Activated naive CD8-positive, alpha-beta T cell (primary cell): Measurements from ENCODE around the gene CSRNP2.

Experiments used
- H3K27ac Mint-ChIP-seq: one replicate; pipeline ENCODE4 v1.8.0; 2021; ENCODE audit warnings: mixed read lengths
- H3K27me3 Mint-ChIP-seq: one replicate; pipeline ENCODE4 v1.8.0; 2021; ENCODE audit warnings: mixed read lengths
- H3K36me3 Mint-ChIP-seq: one replicate; pipeline ENCODE4 v1.8.0; 2021; ENCODE audit warnings: mixed read lengths
- H3K4me1 Mint-ChIP-seq: one replicate; pipeline ENCODE4 v1.8.0; 2021; ENCODE audit warnings: low read depth, mixed read lengths
- H3K4me3 Mint-ChIP-seq: one replicate; pipeline ENCODE4 v1.8.0; 2021; ENCODE audit warnings: mild to moderate bottlenecking, mixed read lengths
- H3K9me3 Mint-ChIP-seq: one replicate; pipeline ENCODE4 v1.8.0; 2021; ENCODE audit warnings: low read depth, mixed read lengths

The CSRNP2 gene

GRCh38 chr12:51083126-51083833, at the start of gene CSRNP2:
CSRNP2 (minus strand) TSS chr12:51083596; CDS start chr12:51076561, 7,035 bp downstream.
- Mint-ChIP-seq H3K27ac (peak within 1 kb of the TSS; percentile 93), H3K9me3 (no peaks in the 10 kb centered on the region), H3K27me3 (no peaks in the 10 kb centered on the region), H3K4me3 (peak within 1 kb of the TSS; percentile 97), H3K4me1 (peaks cover 42% of the 10 kb centered on the region), H3K36me3 (no peaks in the 10 kb centered on the region)

GRCh38 chr12:51132693-51133092, 49.3 kb upstream of the CSRNP2 start:
- Mint-ChIP-seq H3K27me3 (no peaks in the 10 kb centered on the region), H3K4me3 (no peak overlapping the region), H3K9me3 (no peaks in the 10 kb centered on the region), H3K4me1 (no peaks in the 10 kb centered on the region), H3K36me3 (peaks cover 5% of the 10 kb centered on the region), H3K27ac (no peak overlapping the region)

GRCh38 chr12:51131745-51132521, 48.5 kb upstream of the CSRNP2 start:
- no peaks in the 10 kb centered on the region for H3K9me3 Mint-ChIP-seq
- H3K4me1 Mint-ChIP-seq: peaks cover 4% of the 10 kb centered on the region
- peaks cover 5% of the 10 kb centered on the region for H3K36me3 Mint-ChIP-seq
- no peak overlapping the region for H3K4me3 Mint-ChIP-seq
- H3K27me3 Mint-ChIP-seq: no peaks in the 10 kb centered on the region
- peak overlapping the region; percentile 43 for H3K27ac Mint-ChIP-seq

GRCh38 chr12:51128919-51129318, 45.5 kb upstream of the CSRNP2 start:
- Mint-ChIP-seq H3K27ac (no peak overlapping the region), H3K27me3 (no peaks in the 10 kb centered on the region)

GRCh38 chr12:51127050-51127729, 43.8 kb upstream of the CSRNP2 start:
- peaks cover 5% of the 10 kb centered on the region for H3K4me1 Mint-ChIP-seq
- H3K27ac Mint-ChIP-seq: peak overlapping the region; percentile 8

More at GRCh38 chr12:51128919-51129318, 45.5 kb upstream of the CSRNP2 start:
- H3K9me3 Mint-ChIP-seq: no peaks in the 10 kb centered on the region
- H3K36me3 Mint-ChIP-seq: peaks cover 5% of the 10 kb centered on the region
- H3K4me3 Mint-ChIP-seq: no peak overlapping the region
- peaks cover 5% of the 10 kb centered on the region for H3K4me1 Mint-ChIP-seq

GRCh38 chr12:51126297-51126696, 42.9 kb upstream of the CSRNP2 start:
- Mint-ChIP-seq H3K4me3 (no peak overlapping the region), H3K36me3 (peaks cover 4% of the 10 kb centered on the region), H3K27me3 (no peaks in the 10 kb centered on the region), H3K4me1 (peaks cover 7% of the 10 kb centered on the region), H3K9me3 (no peaks in the 10 kb centered on the region), H3K27ac (peak overlapping the region; percentile 8)

More at GRCh38 chr12:51127050-51127729, 43.8 kb upstream of the CSRNP2 start:
- Mint-ChIP-seq H3K4me3 (no peak overlapping the region), H3K9me3 (no peaks in the 10 kb centered on the region), H3K36me3 (peaks cover 4% of the 10 kb centered on the region), H3K27me3 (no peaks in the 10 kb centered on the region)

GRCh38 chr12:51124504-51124903, 41.1 kb upstream of the CSRNP2 start:
- no peak overlapping the region for H3K27ac Mint-ChIP-seq

GRCh38 chr12:51122844-51123243, 39.4 kb upstream of the CSRNP2 start:
- Mint-ChIP-seq H3K36me3 (peaks cover 10% of the 10 kb centered on the region), H3K4me1 (peaks cover 7% of the 10 kb centered on the region), H3K9me3 (no peaks in the 10 kb centered on the region), H3K27me3 (no peaks in the 10 kb centered on the region), H3K27ac (no peak overlapping the region), H3K4me3 (no peak overlapping the region)

More at GRCh38 chr12:51124504-51124903, 41.1 kb upstream of the CSRNP2 start:
- H3K36me3 Mint-ChIP-seq: peaks cover 4% of the 10 kb centered on the region
- H3K27me3 Mint-ChIP-seq: no peaks in the 10 kb centered on the region
- peaks cover 7% of the 10 kb centered on the region for H3K4me1 Mint-ChIP-seq
- no peak overlapping the region for H3K4me3 Mint-ChIP-seq
- H3K9me3 Mint-ChIP-seq: no peaks in the 10 kb centered on the region

- no peaks in the 10 kb centered on the region for H3K27me3 Mint-ChIP-seq
- no peak overlapping the region for H3K27ac Mint-ChIP-seq
- peaks cover 2% of the 10 kb centered on the region for H3K4me1 Mint-ChIP-seq
- peaks cover 19% of the 10 kb centered on the region for H3K36me3 Mint-ChIP-seq
- H3K9me3 Mint-ChIP-seq: no peaks in the 10 kb centered on the region
- H3K4me3 Mint-ChIP-seq: no peak overlapping the region
Observed at GRCh38 chr12:51118706-51119105, 35.3 kb upstream of the CSRNP2 start.

- H3K36me3 Mint-ChIP-seq: peaks cover 21% of the 10 kb centered on the region
- H3K27ac Mint-ChIP-seq: no peak overlapping the region
- no peaks in the 10 kb centered on the region for H3K9me3 Mint-ChIP-seq
- no peaks in the 10 kb centered on the region for H3K27me3 Mint-ChIP-seq
- no peaks in the 10 kb centered on the region for H3K4me1 Mint-ChIP-seq
- H3K4me3 Mint-ChIP-seq: no peak overlapping the region
Observed at GRCh38 chr12:51115533-51115932, 32.1 kb upstream of the CSRNP2 start.

- H3K9me3 Mint-ChIP-seq: no peaks in the 10 kb centered on the region
- H3K36me3 Mint-ChIP-seq: peaks cover 8% of the 10 kb centered on the region
- no peak overlapping the region for H3K27ac Mint-ChIP-seq
Observed at GRCh38 chr12:51108136-51108535, 24.7 kb upstream of the CSRNP2 start.

GRCh38 chr12:51103977-51104376, 20.6 kb upstream of the CSRNP2 start:
- H3K4me3 Mint-ChIP-seq: no peak overlapping the region
- H3K27me3 Mint-ChIP-seq: no peaks in the 10 kb centered on the region
- H3K36me3 Mint-ChIP-seq: peaks cover 5% of the 10 kb centered on the region
- no peak overlapping the region for H3K27ac Mint-ChIP-seq
- H3K9me3 Mint-ChIP-seq: no peaks in the 10 kb centered on the region
- H3K4me1 Mint-ChIP-seq: no peaks in the 10 kb centered on the region

More at GRCh38 chr12:51108136-51108535, 24.7 kb upstream of the CSRNP2 start:
- Mint-ChIP-seq H3K4me1 (no peaks in the 10 kb centered on the region), H3K4me3 (no peak overlapping the region), H3K27me3 (no peaks in the 10 kb centered on the region)

GRCh38 chr12:51098611-51099010, 15.2 kb upstream of the CSRNP2 start:
- Mint-ChIP-seq H3K27ac (peak overlapping the region; percentile 58), H3K4me3 (no peak overlapping the region), H3K27me3 (no peaks in the 10 kb centered on the region), H3K9me3 (no peaks in the 10 kb centered on the region), H3K4me1 (no peaks in the 10 kb centered on the region), H3K36me3 (peaks cover 2% of the 10 kb centered on the region)

- Mint-ChIP-seq H3K36me3 (peaks cover under 1% of the 10 kb centered on the region), H3K4me1 (peaks cover 6% of the 10 kb centered on the region), H3K9me3 (no peaks in the 10 kb centered on the region), H3K27ac (no peak overlapping the region), H3K4me3 (no peak overlapping the region), H3K27me3 (no peaks in the 10 kb centered on the region)
Observed at GRCh38 chr12:51090705-51091229, 7.4 kb upstream of the CSRNP2 start.

- H3K9me3 Mint-ChIP-seq: no peaks in the 10 kb centered on the region
- no peak overlapping the region for H3K4me3 Mint-ChIP-seq
- peak overlapping the region; percentile 58 for H3K27ac Mint-ChIP-seq
- H3K36me3 Mint-ChIP-seq: no peaks in the 10 kb centered on the region
- H3K4me1 Mint-ChIP-seq: peaks cover 11% of the 10 kb centered on the region
- H3K27me3 Mint-ChIP-seq: no peaks in the 10 kb centered on the region
Observed at GRCh38 chr12:51087818-51088217, 4.4 kb upstream of the CSRNP2 start.
